Activated CD4-positive, alpha-beta T cell treated with anti-CD3 and anti-CD28 coated beads, Interleukin-10, Interleukin-2, amounts not matched to agents 100 ng/mL and 50 ng/mL, durations not matched to agents 16 hours and 8 hours (primary cell): ENCODE results near the gene B3GNT8.
"Not testable (repeated sequence)": the region's sequence is repeated elsewhere in the genome, so short reads cannot be mapped to it uniquely, and the experiment has no call there.

Source experiments
- DNase-seq: peaks from one replicate; pipeline ENCODE4 v3.0.0-alpha.2; 2020

Gene B3GNT8

DNA sequence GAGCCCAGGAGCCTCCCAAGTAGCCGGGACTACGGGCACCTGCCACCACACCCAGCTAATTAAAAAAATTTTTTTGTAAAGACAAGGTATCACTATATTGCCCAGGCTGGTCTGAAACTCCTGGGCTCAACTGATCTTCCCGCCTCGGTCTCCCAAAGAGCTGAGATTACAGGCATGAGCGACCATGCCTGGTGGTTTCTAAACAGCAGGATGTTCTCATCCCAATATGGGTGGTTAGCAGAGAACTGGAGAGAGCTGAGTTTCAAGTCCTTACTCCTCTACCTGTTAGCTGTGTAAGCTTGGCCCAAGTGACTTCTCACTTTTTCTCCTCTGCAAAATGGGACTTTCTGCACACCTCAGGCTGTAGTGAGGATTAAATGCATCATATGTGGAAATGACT lies 42.8 kb downstream of the B3GNT8 start:
- no peak for DNase-seq

GRCh38 chr19:41381536-41381935 lies 45.6 kb downstream of the B3GNT8 start:
- not testable (repeated sequence) for DNase-seq

- no peak for DNase-seq
Observed at GRCh38 chr19:41377977-41378709, 49.0 kb downstream of the B3GNT8 start.

DNA sequence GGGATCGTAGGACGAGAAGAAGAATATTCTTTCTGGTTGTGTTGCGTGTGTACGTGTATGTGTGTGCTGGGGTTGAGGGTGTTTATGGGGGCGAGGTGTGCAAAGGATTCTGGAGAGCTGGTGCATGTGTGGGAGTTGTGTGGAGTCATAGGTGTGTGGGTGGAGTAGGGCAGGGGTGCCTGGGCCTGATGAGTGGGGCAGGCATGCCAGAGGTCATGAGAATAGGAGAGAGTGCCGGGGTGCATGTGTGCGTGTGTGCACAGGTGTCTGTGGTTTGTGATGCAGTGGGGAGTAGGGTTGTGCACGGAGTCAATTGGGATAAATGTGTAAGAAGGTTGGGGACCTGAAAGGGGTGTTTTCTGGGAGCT lies 50.2 kb downstream of the B3GNT8 start:
- no peak for DNase-seq

- no peak for DNase-seq
Observed at GRCh38 chr19:41376241-41376997, 50.8 kb downstream of the B3GNT8 start, which contains the start of gene TMEM91. TSS of gene TMEM91 (plus strand) at chr19:41376533. CDS start at chr19:41378310, 1,777 bp downstream.
